HG02885 (cell line): ENCODE data around the gene FSTL4.
"Not testable (repeated sequence)": the region's sequence is repeated elsewhere in the genome, so short reads cannot be mapped to it uniquely, and the experiment has no call there.

ENCODE experiments used
- ATAC-seq: cut with Tn5 transposase; IDR thresholded peaks from one replicate; pipeline ENCODE4 v1.9.1; 2021; ENCODE audit warnings: mild to moderate bottlenecking; ENCODE audit not compliant: unreplicated experiment, poor library complexity

The FSTL4 gene

GRCh38 chr5:133562554-133562953 is 49.8 kb downstream of the FSTL4 start:
- no peak for ATAC-seq

- no peak for ATAC-seq
These were observed 52.4 kb downstream of the FSTL4 start for GRCh38 chr5:133559960-133560359.

DNA sequence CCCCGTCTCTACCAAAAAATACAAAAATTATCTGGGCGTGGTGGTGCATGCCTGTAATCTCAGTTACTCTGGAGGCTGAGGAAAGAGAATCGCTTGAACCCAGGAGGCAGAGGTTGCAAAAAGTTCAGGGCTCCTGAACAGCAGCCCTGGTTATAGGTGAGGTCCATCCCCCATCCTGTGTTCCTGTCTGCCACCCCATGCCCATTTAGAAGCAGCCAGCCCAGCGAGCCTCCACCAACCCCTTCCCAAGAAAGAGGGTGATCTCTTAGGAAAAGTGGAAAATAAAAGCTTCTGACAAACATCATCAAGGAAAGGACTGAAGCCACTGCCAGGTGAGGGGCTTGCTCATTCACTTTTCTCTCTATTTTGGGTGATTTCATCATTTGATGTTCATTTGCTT is 55.8 kb downstream of the FSTL4 start:
- ATAC-seq, result no peak

DNA sequence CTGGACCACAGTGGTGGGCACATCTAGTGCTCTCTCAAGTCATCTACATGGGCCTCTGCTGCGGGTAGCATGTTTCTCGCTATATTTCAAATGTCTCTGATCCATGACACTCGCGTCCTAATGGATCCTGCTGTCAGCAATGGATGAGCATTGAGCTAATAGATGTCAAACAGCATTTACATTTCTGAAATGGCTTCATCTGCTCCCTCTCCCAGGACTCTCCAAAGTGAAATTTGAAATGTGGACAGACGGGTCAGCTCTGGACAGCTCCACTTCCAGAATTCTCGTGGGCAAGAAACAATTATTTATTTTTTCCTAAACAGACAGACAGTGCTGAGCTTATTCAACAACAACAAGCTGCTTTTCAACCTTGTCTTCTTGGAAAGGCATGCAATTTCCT is 58.1 kb downstream of the FSTL4 start:
- ATAC-seq, result no peak

DNA sequence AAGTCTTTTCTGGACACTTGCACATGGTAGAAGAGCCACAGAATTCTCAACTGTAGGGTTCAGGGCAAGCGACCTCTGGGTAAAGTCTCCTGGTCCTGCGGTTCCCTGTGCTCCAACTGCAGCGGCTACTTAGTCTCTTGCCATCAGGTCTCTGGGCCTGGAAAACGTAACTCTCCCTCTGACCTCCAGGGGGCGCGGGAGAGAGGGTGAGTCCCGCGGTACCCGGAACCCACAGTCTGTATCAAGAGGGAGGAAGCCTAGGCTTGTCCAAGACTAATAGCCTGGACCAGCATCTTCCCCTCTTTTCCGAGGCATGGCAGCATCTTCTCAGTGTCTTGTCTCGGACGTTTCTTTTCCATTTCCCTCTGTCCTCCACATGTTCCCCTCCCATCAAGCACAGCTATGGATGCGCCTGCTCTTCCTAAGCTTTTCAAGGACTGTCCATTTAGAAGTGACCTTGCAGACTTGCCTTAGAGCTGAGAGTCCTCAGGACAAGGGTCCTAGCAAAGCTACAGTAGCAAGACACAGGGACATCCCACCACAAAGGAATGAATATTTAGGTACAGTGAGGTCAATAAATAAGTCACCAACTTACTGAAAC is 59.3 kb downstream of the FSTL4 start:
- ATAC-seq, result peak; percentile 64

- no peak for ATAC-seq
These were observed 65.8 kb downstream of the FSTL4 start for GRCh38 chr5:133546500-133546899.

DNA sequence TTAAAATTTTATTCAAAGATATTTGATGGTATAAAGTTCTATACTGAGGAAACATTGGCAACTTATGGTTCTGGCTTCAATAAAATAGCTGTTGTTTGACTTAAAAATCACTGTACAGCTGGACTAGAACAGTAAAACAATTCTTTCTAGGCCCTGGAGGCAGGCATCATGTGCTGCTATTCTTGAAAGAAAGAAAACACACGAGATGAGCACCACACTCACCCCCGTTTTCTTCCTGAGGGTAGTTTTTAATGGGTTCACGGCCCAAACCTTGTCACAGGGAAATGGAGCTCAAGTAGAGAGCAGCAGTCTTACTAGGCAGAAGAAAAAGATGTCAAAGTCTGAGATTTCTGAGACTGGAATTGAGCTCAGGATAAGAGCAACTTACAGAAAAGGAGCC is 68.0 kb downstream of the FSTL4 start:
- ATAC-seq, result no peak

DNA sequence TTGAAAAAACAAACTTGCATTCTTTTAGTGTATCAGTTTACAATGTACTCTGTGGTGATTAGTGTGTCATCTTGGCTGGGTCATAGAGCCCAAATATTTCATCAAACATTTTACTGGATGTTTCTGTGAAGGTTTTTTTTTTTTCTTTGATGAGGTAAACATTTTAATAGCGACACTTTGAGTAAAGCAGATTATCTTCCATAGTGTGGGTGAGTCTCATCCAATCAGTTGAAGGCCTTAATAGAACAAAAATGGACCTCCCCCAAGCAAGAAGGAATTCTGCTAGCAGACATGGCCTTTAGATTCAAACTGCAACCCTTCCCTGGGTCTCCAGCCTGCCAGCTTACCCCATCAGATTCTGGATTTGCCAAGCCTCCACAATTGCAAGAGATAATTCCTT is 72.5 kb downstream of the FSTL4 start:
- no peak for ATAC-seq

GRCh38 chr5:133538718-133539117 is 73.6 kb downstream of the FSTL4 start:
- no peak for ATAC-seq

- ATAC-seq, result not testable (repeated sequence)
These were observed 77.0 kb downstream of the FSTL4 start for GRCh38 chr5:133535241-133535929.

- ATAC-seq, result no peak
These were observed 77.8 kb downstream of the FSTL4 start for GRCh38 chr5:133534566-133534965.

GRCh38 chr5:133533541-133533940 is 78.8 kb downstream of the FSTL4 start:
- ATAC-seq, result no peak

- ATAC-seq, result no peak
These were observed 80.7 kb downstream of the FSTL4 start for GRCh38 chr5:133531594-133531993.

DNA sequence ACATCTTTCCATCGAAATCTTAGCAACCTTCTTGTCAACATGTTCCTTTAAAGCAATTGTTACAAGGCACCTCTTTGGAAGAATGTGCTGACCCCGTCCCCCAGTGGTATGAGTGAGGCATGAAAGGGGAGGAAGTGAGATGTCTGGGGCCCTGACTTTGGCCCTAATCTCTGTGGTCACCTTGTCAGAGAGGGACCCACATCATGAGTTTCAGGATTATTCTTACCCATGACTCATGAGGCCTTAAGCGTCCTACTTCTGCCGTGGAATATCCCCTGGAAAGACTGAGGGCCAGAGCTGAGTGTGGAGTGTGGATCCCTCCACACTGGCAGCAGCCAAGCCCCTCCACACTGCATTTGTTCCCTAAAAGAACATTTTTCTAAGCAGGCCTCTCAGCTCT is 81.2 kb downstream of the FSTL4 start:
- ATAC-seq, result peak; percentile 82

DNA sequence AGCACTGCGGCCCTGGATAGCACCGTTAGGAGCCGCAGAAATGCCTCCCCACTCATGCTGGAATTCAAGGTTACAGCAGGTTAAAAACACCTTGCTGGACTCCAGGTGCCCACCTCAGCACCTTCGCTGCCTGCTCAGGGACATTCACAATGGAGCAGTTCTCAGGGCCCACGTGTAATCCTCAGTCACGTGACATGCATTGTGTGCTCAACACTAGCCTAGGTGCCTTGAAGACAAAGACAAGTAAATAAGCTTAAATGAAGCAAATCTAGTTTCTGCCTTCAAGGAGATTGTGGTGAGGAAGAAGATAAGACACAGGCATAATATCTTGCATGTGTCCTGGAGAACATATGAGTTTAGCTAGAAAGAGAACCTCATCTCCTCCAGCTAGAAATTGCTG is 82.1 kb downstream of the FSTL4 start:
- no peak for ATAC-seq

DNA sequence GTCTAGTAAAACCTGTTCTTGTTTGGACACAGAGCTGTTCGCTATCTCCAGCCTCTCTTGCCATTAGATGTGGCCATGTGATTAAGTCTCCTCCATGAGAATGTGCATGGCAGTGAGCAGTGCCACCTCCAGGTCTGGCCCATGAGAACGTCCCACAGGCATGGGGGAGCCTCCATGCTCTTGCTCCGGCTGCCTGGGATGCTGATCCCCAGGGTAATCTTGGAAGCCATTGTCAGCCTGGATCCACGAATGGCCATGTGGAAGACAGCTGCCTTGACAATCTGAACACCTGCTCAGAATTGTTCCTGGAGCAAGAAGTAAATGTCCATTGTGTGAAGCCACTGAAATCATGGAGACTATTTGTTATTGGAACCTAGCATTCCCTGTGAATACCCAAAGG is 83.5 kb downstream of the FSTL4 start:
- no peak for ATAC-seq

GRCh38 chr5:133527311-133527710 is 85.0 kb downstream of the FSTL4 start:
- no peak for ATAC-seq

- ATAC-seq, result no peak
These were observed 86.0 kb downstream of the FSTL4 start for GRCh38 chr5:133526368-133526767.

- ATAC-seq, result no peak
These were observed 87.2 kb downstream of the FSTL4 start for GRCh38 chr5:133525126-133525525.

- no peak for ATAC-seq
These were observed 87.7 kb downstream of the FSTL4 start for GRCh38 chr5:133524666-133525065.

DNA sequence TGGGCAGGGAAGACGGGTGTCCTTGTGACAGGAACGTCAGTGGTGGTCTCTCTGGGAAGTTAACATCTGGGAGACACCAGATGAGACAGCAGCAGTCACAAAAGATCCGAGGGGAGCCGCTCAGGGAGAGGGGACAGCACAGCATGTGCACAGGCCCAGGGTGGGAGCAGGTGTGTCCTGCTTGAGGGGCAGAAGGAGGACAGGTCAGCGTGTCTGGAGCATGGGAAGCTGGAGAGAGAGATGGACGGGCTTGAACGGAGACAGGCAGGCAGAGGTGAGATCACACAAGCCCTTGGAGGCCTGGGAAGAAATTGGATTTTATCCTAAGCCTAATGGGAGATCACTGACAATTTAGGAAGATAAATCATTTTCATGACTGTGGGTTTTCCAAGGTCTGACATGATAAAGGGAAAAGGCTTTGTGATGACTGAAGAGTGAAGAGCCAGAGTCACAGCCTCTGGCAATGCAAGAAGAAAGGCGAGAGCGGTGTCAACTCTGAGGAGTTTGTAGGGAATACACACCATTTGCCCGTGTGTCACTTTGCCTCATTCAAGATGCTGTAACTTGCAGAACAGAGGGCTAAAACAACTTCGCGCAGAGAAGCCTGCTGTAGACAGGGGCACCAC is 88.3 kb downstream of the FSTL4 start:
- no peak for ATAC-seq
